GM21515 (cell line): Measurements from ENCODE around the gene AKIRIN1.
"Not testable (repeated sequence)": the region's sequence is repeated elsewhere in the genome, so short reads cannot be mapped to it uniquely, and the experiment has no call there.

ENCODE experiments used
- ATAC-seq: cut with Tn5 transposase; IDR thresholded peaks from one replicate; pipeline ENCODE4 v1.9.1; 2021; ENCODE audit not compliant: unreplicated experiment

Gene AKIRIN1

DNA sequence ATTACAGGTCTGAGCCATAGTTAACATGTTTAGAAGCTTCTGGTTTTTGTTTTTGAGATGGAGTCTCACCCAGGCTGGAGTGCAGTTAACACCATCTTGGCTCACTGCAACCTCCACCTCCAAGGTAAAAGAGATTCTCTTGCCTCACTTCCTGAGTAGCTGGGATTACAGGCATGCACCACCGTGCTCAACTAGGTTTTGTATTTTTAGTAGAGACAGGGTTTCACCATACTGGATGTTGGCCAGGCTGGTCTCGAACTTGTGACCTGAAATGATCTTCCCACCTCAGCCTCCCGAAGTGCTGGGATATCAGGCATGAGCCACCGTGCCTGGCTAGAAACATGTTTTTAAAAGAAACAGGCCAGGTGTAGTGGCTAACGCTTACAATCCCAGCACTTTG is 45.6 kb downstream of the AKIRIN1 start:
- ATAC-seq = no peak

DNA sequence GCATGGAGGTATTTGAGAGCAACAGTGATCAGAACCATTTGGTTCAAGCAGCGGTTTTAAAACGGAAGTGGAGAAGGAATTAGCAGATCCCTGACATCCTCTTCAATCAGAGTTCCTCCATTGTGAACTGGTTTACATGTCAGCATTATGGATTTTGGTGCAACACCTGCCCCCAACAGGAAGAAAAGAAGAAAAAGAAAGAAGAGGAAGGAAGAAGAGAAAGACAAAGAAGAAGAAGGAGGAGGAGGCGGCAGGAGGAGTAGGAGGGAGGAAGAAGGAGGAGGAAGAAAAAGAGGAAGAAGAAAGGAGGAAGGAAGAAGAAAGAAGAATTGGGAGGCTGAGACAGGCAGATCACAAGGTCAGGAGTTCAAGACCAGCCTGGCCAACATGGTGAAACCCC is 52.4 kb downstream of the AKIRIN1 start:
- no peak for ATAC-seq

- ATAC-seq = no peak
Observed at GRCh38 chr1:39044762-39045161, 53.7 kb downstream of the AKIRIN1 start.

DNA sequence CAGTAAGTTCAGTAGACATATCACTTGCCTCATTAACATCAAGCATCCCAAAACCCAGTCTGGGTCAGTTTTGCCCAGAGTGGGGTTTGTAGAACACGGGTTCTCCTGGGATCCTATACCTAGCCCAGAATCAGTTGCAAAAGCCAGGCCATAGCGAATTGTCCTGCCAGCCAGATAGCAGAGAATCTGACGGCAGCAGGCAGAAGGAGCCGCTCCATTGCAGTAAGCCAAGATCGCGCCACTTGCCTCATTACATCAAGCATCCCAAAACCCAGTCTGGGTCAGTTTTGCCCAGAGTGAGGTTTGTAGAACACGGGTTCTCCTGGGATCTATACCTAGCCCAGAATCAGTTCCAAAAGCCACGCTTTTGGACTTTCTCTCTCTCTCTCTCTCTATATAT is 54.2 kb downstream of the AKIRIN1 start:
- no peak for ATAC-seq

GRCh38 chr1:39046613-39047210 is 55.6 kb downstream of the AKIRIN1 start:
- ATAC-seq = no peak

DNA sequence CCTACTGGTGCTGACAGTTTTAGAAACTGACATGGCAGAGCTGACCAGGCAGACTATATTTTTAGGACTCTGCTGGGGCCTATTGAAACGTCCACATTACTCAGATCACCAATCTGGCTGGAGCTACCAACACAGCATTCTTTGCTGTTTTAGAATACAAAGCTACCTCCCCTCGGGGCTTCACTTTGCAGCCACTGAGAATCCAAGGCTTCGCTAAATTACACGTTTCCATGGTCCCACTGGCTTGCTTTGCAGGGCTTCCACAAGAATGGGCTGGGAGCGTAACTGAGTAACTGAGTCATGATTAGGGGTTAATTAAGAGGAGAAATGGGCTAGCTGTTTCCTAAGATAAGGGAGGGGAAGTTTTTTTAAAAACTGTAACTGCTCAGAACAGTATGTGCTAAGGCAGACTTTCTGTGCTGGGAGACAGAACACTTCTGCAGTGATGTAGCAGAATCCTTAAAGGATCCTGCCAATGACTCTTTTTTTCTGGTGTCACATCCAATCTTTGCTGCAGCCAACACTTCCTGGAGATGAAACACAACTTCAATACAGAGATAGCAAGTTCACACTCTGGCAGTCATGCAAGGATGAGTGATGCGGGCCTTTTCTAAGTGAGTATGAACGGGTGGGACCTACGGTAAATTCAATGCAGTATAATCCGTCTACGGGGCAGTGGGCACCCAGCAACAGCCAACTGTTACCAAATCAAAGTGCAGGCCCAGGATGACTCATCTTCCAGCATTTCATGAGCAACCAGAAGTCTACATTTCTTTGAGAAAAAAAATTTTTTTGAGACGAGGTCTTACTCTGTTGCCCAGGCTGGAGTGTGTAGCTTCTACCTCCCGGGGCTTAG is 56.5 kb downstream of the AKIRIN1 start:
- no peak for ATAC-seq

GRCh38 chr1:39048745-39049370 is 57.8 kb downstream of the AKIRIN1 start:
- ATAC-seq = no peak

- no peak for ATAC-seq
Observed at GRCh38 chr1:39050001-39050400, 58.9 kb downstream of the AKIRIN1 start.

GRCh38 chr1:39051193-39051850 is 60.2 kb downstream of the AKIRIN1 start:
- ATAC-seq = not testable (repeated sequence)

- no peak for ATAC-seq
Observed at GRCh38 chr1:39051956-39052355, 60.9 kb downstream of the AKIRIN1 start.

- ATAC-seq = not testable (repeated sequence)
Observed at GRCh38 chr1:39055213-39055710, 64.2 kb downstream of the AKIRIN1 start.
